GM12878 (cell line): ENCODE results near the gene GUCY1A2. TPM values are rescaled to one million over a fixed set of nuclear protein-coding genes. Genes with fewer than 3 reads are reported as not detected.

Experiments used
- ATAC-seq: fragments of 200-7000 bp; cut with Tn5 transposase; 3 replicates; pipeline ENCODE4 v1.9.1; 2020; ENCODE audit warnings: mild to moderate bottlenecking, moderate library complexity
- BruUV-seq: library from RNA; stranded (reverse); fragments of 400-500 nt; replicated peaks from 2 replicates; lab custom pipeline; 2021; lab: Mats Ljungman, UMichigan
- CTCF ChIA-PET: fragments of 300-600 bp; sonication (Branson Sonifier 250); formaldehyde crosslinking; extraction: SDS; loops from one replicate; lab custom pipeline; 2021; ENCODE audit warnings: inconsistent platforms; lab: Yijun Ruan, JAX
- POLR2A ChIA-PET: fragments of 350-600 bp; formaldehyde crosslinking; extraction: SDS; loops from one replicate; lab custom pipeline; 2021; ENCODE audit warnings: inconsistent platforms; lab: Charles Lee
- RAD21 ChIA-PET: fragments of 300-600 bp; sonication (Branson Sonifier 250); formaldehyde crosslinking; loops from one replicate; lab custom pipeline; 2023; ENCODE audit warnings: antibody characterized with exemption; ENCODE audit not compliant: unreplicated experiment; lab: Charles Lee
- SMC1A ChIA-PET: fragments of 300-600 bp; sonication (Branson Sonifier 250); formaldehyde crosslinking; loops from one replicate; lab custom pipeline; 2023; ENCODE audit not compliant: unreplicated experiment, uncharacterized antibody; lab: Charles Lee
- DNase-seq: peaks from one replicate; pipeline ENCODE4 v3.0.0-alpha.2; 2011; ENCODE audit warnings: low read depth, low spot score
- FAIRE-seq: peaks from 3 replicates; lab custom pipeline; 2011; peaks lifted over from hg19 to GRCh38; lab: Jason Lieb, UNC
- H2AFZ ChIP-seq: 2 replicates; pipeline ENCODE4 v1.6.0; 2011; ENCODE audit warnings: low read depth, low read length, control low read depth; ENCODE audit not compliant: control insufficient read depth
- H3K27ac ChIP-seq: 2 replicates; pipeline ENCODE4 v1.5.1; 2011; ENCODE audit warnings: control low read depth; ENCODE audit not compliant: control insufficient read depth, insufficient read depth
- H3K27me3 ChIP-seq, 2 experiments: replicated peaks in 1 of 2; 2 replicates each; pipeline versions ENCODE4 v1.6.0 to v1.6.1; 2011; ENCODE audit warnings: low read length in 1 of 2; ENCODE audit not compliant: control insufficient read depth in 2 of 2, insufficient read depth in 2 of 2
- H3K36me3 ChIP-seq, 2 experiments: 2 replicates each; pipeline ENCODE4 v1.5.1; 2011; ENCODE audit warnings: low read length in 1 of 2; ENCODE audit not compliant: control insufficient read depth in 2 of 2, insufficient read depth in 2 of 2
- H3K4me1 ChIP-seq: 2 replicates; pipeline ENCODE4 v1.6.1; 2011; ENCODE audit warnings: mild to moderate bottlenecking, low read length, moderate library complexity, mixed read lengths; ENCODE audit not compliant: control insufficient read depth, insufficient read depth
- H3K4me2 ChIP-seq: 2 replicates; pipeline ENCODE4 v1.6.0; 2011; ENCODE audit warnings: control low read depth; ENCODE audit not compliant: control insufficient read depth, insufficient read depth
- H3K4me3 ChIP-seq: fragments of 200-600 bp; sonication (generic); 2 replicates; pipeline ENCODE4 v1.5.1; 2016
- H3K79me2 ChIP-seq: 2 replicates; pipeline ENCODE4 v1.6.0; 2011; ENCODE audit warnings: low read length; ENCODE audit not compliant: control insufficient read depth, insufficient read depth
- H3K9ac ChIP-seq: 2 replicates; pipeline ENCODE4 v1.8.0; 2011; ENCODE audit warnings: low read length, control low read depth, mixed read lengths; ENCODE audit not compliant: control insufficient read depth, insufficient read depth
- H3K9me3 ChIP-seq: replicated peaks from 3 replicates; pipeline ENCODE4 v1.5.1; 2011; ENCODE audit warnings: mild to moderate bottlenecking, low read length; ENCODE audit not compliant: control insufficient read depth, insufficient read depth
- H4K20me1 ChIP-seq: 2 replicates; pipeline ENCODE4 v1.6.0; 2011; ENCODE audit not compliant: control insufficient read depth, insufficient read depth
- ATF2 ChIP-seq: IDR thresholded peaks from 2 replicates; pipeline ENCODE4 v1.6.1; 2012; ENCODE audit warnings: low read length, inconsistent platforms
- ATF7 ChIP-seq: fragments of 450-650 bp; IDR thresholded peaks from 2 replicates; pipeline ENCODE4 v1.6.1; 2016; ENCODE audit warnings: low read depth, mild to moderate bottlenecking
- BRCA1 ChIP-seq: IDR thresholded peaks from 2 replicates; pipeline ENCODE4 v1.6.1; 2011; ENCODE audit warnings: low read depth, low read length, improper control_type of control experiment
- CHD4 ChIP-seq: fragments of 200-600 bp; sonication (generic); IDR thresholded peaks from 2 replicates; pipeline ENCODE4 v1.6.1; 2016; ENCODE audit warnings: mild to moderate bottlenecking
- E2F8 ChIP-seq: fragments of 450-650 bp; IDR thresholded peaks from 2 replicates; pipeline ENCODE4 v1.6.1; 2018; ENCODE audit warnings: mild to moderate bottlenecking, low read depth, moderate library complexity; ENCODE audit not compliant: partially characterized antibody
- EGR1 ChIP-seq, 2 experiments: IDR thresholded peaks; 1 replicate in 1 of 2; 2 replicates in 1 of 2; pipeline ENCODE4 v1.6.1; 2011 to 2012; ENCODE audit warnings: low read depth in 2 of 2, low read length in 2 of 2, borderline replicate concordance in 1 of 2, mild to moderate bottlenecking in 1 of 2, moderate library complexity in 1 of 2
- EZH2 ChIP-seq: IDR thresholded peaks from 2 replicates; pipeline ENCODE4 v1.6.1; 2012; ENCODE audit warnings: low read depth, mild to moderate bottlenecking, control low read depth, inconsistent platforms, low read length, borderline replicate concordance; ENCODE audit not compliant: control insufficient read depth
- FOXK2 ChIP-seq: fragments of 450-650 bp; IDR thresholded peaks from 2 replicates; pipeline ENCODE4 v1.6.1; 2017; ENCODE audit warnings: mild to moderate bottlenecking, moderate library complexity
- HDAC2 ChIP-seq: fragments of 200-600 bp; sonication (generic); IDR thresholded peaks from 2 replicates; pipeline ENCODE4 v1.6.1; 2017
- HSF1 ChIP-seq: fragments of 150-350 bp; IDR thresholded peaks from 2 replicates; pipeline ENCODE4 v1.6.1; 2014; ENCODE audit warnings: mild to moderate bottlenecking, low read depth, low read length
- IKZF1 ChIP-seq: fragments of 450-650 bp; conservative IDR thresholded peaks from 2 replicates; pipeline ENCODE4 v1.6.1; 2017; ENCODE audit warnings: antibody characterized with exemption, mild to moderate bottlenecking
- NR2C2 ChIP-seq: IDR thresholded peaks from 2 replicates; pipeline ENCODE4 v1.6.1; 2011; ENCODE audit warnings: borderline replicate concordance, low read depth; ENCODE audit not compliant: control insufficient read depth, insufficient read length
- RAD51 ChIP-seq: fragments of 450-650 bp; IDR thresholded peaks from 2 replicates; pipeline ENCODE4 v1.6.1; 2016; ENCODE audit warnings: moderate library complexity, mild to moderate bottlenecking, inconsistent platforms
- REST ChIP-seq: IDR thresholded peaks from 2 replicates; pipeline ENCODE4 v1.6.1; 2012; ENCODE audit warnings: mild to moderate bottlenecking, low read depth, low read length
- SMARCA5 ChIP-seq: fragments of 450-650 bp; IDR thresholded peaks from 2 replicates; pipeline ENCODE4 v1.6.1; 2017; ENCODE audit warnings: mild to moderate bottlenecking
- SMC3 ChIP-seq: IDR thresholded peaks from 2 replicates; pipeline ENCODE4 v1.6.1; 2011; ENCODE audit warnings: low read length, improper control_type of control experiment, borderline replicate concordance
- SP1 ChIP-seq: IDR thresholded peaks from one replicate; pipeline ENCODE4 v1.6.1; 2011; ENCODE audit warnings: low read depth, low read length
- WGBS: methylation state at CpG from one replicate; pipeline ENCODE4 v1.1.6; 2016; ENCODE audit warnings: low lambda C conversion rate; ENCODE audit not compliant: insufficient replicate concordance, insufficient coverage; ENCODE audit errors: missing lambda C conversion rate; 5-methylcytosine and 5-hydroxymethylcytosine counted together
- in situ Hi-C: fragments of 300-500 bp; cut with MboI; formaldehyde crosslinking; loops from 9 replicates; pipeline ENCODE4 v1.14.3; 2018; ENCODE audit warnings: mixed read lengths
- intact Hi-C: fragments of 100-400 bp; cut with micrococcal nuclease; formaldehyde crosslinking; loops from one replicate; pipeline ENCODE4 v1.14.2; 2022; ENCODE audit not compliant: unreplicated experiment
- polyA plus RNA-seq, 11 experiments: library from polyadenylated mRNA; depleted of rRNA in 4 of 11; unstranded in 6 of 11; stranded (reverse) in 5 of 11; fragments of >200 nt; fragmentation: Nextera tagmentation in 4 of 11; fragmentation: Illumina TruSeq in 1 of 11; extraction: Ambion mirVana in 4 of 11; extraction: Trizol in 1 of 11; gene quantifications; 1 replicate in 1 of 11; 2 replicates in 10 of 11; pipeline versions ENCODE4 v1.2.1 to v1.2.3, GENCODE V29; 2011 to 2016; ENCODE audit warnings: inconsistent platforms in 2 of 11, missing spikeins in 2 of 11, low read depth in 1 of 11
- total RNA-seq, 4 experiments: library from RNA; depleted of rRNA in 3 of 4; stranded (reverse); fragments of >200 nt in 3 of 4; fragmentation: Illumina TruSeq in 1 of 4; extraction: Trizol in 1 of 4; gene quantifications; 2 replicates each; pipeline versions ENCODE4 v1.2.1 to v1.2.3, GENCODE V29; 2013 to 2021

The GUCY1A2 gene
- total and polyA plus RNA-seq, 10 of the 15 experiments (the other 5 are each of a cell fraction or from before 2014, with no cell fraction given): under 0.01 to 0.03 (median under 0.01) TPM; not detected in 4

- BruUV-seq: no TSS peak
- no peak for DNase-seq
- no peak overlapping the region for H3K4me3 ChIP-seq
- whole genome bisulfite sequencing: 54% methylated on average over 3 of the region's 3 CpGs
- ATAC-seq: no peak
- ChIA-PET POLR2A (no interaction called here), SMC1A (interaction anchor here (1.1 kb wide), 1 partner anchor 12 kb away, joined by 3 read pairs; no protein-coding TSS in a partner anchor), RAD21 (no interaction called here), CTCF (no interaction called here)
- no peaks in the 10 kb centered on the region for H3K9me3 ChIP-seq
- H3K27me3 ChIP-seq: peaks cover 6 to 14% of the 10 kb centered on the region in 2 experiments
- no peaks in the 10 kb centered on the region for H3K79me2 ChIP-seq
- no peak overlapping the region for H3K27ac ChIP-seq
- peak overlapping the region; percentile 60; the same call in 1 of the 2 replicates for H3K4me2 ChIP-seq
- in situ Hi-C loops: no loop called here
- no peak for FAIRE-seq
- H4K20me1 ChIP-seq: no peaks in the 10 kb centered on the region; the same call in 1 of the 2 replicates
- no peak overlapping the region for H2AFZ ChIP-seq
- no peaks in the 10 kb centered on the region for H3K4me1 ChIP-seq
- no peaks in the 10 kb centered on the region for H3K36me3 ChIP-seq
- no peak overlapping the region for H3K9ac ChIP-seq
- intact Hi-C loops: loop anchor here (1.0 kb wide), 1 partner anchor 296 kb away; no protein-coding TSS in a partner anchor
- TF ChIP-seq HSF1: no peak
- TF ChIP-seq ATF2: no peak
- TF ChIP-seq E2F8: no peak
- TF ChIP-seq EZH2: no peak
- TF ChIP-seq SMC3: no peak
- TF ChIP-seq ATF7: no peak
- TF ChIP-seq IKZF1: no peak
- no peak for TF ChIP-seq SP1
- no peak for TF ChIP-seq BRCA1
- no peak for TF ChIP-seq HDAC2
- TF ChIP-seq SMARCA5: no peak
- TF ChIP-seq RAD51: no peak
- TF ChIP-seq CHD4: no peak
- no peak for TF ChIP-seq FOXK2
- no peak for TF ChIP-seq EGR1 (IDR thresholded peaks at IDR 0.05; ENCODE audit: borderline replicate concordance in 1 of 2, low read depth in 2 of 2, low read length in 2 of 2)
- TF ChIP-seq REST: no peak
- TF ChIP-seq NR2C2: no peak
These were observed 1.2 kb downstream of the GUCY1A2 start for GRCh38 chr11:107017104-107017432.
